UCSD-AML1 (cell line): ENCODE results near the gene GPC2.
A peak's percentile ranks its signal among the peaks of the same experiment; 100 is the strongest.

Source experiments
- DNase-seq: peaks from one replicate; lab custom pipeline; 2025; ENCODE audit not compliant: unreplicated experiment; lab: John Stamatoyannopoulos, UW

GPC2 gene

DNA sequence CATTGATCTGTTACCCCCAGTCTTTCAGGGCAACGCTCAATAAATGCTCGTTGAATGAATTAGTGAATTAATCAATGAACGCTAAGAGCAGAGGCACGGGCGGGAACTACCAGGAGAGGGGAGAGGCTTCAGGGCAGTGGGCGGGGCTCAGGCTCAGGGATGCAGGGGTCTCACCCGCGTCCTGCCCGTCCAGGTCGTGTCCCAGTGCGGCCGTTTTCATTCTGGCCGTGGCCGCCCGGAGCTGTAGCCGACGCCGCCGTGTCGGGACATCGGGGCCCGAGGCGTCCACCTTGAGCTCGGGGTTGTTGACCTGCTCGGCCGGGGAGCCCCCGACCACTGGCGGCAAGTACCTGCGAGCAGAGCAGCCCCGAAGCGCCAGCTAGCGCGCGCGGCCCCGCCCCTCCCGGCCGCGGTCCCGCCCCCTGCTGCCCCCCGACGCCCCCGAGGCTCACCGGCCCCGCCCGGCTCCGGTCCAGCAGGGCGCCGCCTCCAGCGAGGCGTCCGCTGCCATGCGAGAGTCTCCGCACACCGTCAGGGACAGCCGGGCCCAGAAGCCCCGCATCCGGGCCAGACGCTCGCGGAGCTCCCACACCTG lies 6.0 kb downstream of the GPC2 start:
- DNase-seq: no peak

DNA sequence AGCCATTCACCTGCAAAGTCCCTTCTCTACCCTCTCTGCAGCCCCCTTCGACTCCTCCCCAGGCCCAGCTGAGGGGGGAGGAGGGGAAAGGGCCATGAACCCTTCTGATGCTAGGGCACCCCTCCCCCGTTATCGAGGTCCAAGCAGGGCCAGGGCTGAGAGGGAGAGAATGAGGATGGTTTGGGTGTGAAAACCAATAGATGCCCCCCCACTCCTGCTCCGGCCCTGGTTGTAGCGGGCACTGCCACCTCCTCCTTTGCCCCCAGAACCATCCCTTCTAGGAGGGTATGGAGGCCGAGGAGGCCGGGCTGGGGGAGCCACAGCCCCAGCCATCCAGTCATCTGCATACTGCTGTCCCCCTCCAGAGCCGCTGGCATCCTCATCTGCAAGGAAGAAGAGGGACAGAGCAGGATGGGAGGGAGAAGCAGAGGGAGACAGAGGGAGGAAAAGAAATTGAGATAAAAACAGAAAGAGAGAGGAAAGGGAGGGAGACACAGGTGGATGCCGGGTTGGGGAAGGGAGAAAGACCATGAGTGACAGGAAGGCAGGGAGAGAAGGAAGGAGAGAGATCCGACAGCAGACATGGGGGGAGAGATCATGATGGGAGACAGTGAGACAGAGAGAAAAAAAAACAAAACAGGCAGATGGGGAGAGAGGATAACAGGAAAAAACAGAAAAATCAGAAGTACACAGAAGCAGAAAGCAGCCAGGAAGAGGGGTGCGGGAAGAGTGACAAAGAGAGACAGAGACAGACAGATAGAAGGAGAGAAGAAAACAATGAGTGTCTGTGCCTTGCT lies 6.9 kb downstream of the GPC2 start:
- no peak for DNase-seq

DNA sequence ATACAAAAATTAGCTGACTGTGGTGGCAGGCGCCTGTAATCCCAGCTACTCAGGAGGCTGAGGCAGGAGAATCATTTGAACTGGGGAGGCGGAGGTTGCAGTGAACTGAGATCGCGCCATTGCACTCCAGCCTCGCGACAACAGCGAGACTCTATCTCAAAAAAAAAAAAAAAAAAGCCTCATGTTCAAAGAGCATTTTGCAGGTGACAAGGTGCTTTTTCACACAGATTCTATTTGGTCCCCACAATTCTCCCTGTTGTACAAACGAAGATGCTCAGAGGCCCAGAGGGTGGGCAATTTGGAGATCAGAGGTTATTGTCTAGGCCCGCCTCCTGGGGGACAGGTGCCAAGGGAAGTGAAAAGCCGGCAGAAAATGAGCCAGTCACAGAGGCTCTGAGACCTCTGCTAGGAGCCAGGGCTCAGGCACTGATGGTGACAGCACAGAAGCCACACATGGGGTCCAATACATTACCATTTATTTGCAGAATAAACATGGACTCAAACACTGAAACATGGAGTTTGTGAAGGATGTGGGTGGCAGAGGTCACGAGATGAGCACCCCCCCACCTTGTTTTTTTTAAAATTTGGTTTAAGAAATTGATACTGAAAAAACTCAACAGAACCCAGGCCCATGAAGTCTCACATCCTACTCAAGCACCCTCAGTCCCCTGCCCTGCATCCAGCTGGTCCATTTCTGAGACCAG lies 7.9 kb downstream of the GPC2 start:
- no peak for DNase-seq

DNA sequence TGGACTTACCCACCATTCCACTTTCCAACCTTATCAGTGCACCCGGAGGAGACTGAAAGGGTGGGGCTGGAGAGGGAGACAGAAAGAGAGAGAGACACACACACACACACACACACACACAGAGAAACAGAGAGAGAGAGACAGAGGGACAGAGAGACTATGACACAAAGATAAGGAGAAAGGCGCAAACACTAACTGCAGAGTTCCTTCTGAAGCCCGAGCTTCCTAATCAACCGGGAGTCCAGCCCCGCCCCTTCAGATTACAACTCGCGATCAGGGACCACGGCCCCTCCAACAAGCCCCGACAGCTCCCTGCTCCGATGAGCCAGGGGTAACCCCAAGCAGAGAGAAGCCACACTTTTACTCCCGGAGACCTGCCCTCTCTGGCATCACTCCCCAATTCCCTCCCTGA lies 9.3 kb downstream of the GPC2 start:
- no peak for DNase-seq

DNA sequence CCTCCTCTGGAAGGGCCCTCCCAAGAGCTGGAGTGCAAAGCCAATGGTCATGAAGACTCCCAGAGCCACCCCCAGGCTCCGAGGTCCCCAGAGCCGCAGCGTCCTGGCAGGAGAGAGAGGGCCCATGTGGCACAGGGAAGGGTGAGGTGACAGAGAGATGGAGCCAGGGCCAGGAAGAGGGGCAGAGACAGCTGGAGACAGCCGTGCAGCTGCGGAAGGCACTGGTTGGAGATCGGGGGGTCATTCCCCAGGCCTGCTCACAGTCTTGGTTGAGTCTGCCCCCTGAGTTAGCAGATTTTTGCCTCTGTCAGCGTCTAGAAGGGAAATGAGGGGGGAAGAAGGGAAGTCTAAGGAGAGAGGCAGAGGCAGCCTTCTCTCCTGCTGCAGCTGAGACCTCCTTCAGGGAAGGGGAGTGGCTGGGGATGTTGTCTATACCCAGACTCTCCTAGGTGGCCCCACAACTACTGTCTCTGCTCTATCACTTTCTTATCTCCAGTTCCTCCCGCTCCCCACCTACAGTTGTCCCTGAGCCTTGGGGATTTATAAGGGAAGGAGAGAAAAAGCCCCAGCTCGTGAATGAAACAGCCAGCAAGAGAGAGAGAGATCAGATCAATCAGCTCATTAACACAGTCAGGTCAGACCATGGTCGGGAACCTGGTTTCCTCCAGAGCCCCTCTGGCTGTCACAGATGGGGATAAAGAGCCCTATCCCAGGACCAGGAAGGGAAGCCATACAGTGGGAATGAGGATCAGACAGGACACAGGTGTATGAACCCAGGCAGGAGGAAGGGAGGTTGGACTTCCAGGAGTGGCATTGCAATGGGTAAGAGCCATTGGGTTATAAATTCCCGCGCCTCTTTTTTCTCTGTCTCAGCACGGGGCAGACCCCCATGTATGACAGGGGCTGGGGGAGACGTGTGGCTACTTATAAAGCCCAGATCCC lies 9.9 kb downstream of the GPC2 start:
- DNase-seq: no peak

DNA sequence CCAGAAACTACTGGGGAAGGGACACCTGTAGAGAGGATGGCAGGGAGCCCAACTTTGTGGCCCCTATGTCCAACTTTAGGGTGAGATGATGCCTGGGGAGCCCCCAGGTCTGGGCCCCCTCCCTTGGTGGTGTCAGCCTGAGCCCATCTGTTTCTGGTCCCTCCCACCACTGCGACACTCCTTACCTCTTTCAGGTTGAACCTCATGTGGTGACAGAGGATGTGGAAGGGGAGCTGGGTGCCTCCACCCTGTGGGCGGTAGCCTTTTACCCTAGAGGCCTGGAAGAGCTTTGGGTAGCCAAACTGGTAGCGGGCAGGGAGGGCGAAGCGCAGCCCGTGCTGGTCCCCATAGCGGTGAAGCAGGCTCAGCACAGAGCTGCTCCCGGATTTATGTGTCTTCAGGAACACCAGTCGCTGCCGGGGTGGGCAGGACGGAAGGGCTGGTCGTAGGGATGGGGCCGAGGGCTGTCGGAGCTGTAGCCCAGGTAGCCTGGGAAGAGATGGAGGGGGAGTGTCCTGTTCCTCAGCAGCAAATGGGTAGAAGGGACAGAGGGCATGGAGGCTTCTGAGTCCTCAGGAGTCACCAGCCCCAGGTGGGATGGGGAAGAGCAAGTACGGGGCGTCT lies 10.8 kb downstream of the GPC2 start:
- DNase-seq: no peak

DNA sequence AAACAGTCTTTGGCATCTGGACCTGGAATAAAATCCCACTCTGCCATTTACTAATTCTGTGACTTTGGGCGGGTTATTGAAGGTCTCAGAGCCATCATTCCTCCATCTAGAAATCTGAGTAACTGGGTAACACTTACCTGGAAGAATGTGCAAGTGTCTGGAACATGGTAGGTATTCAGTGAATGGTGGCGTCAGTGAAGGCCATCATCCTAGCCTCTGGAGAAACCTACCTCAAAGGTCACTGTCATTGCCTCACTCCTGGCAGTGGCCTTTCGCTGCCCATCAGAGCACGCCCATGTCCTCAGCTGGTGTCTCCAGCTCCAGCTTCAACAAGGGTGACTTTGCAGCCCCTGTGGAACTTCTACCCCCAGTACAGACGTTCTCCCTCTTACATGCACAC lies 13.3 kb downstream of the GPC2 start:
- no peak for DNase-seq

DNA sequence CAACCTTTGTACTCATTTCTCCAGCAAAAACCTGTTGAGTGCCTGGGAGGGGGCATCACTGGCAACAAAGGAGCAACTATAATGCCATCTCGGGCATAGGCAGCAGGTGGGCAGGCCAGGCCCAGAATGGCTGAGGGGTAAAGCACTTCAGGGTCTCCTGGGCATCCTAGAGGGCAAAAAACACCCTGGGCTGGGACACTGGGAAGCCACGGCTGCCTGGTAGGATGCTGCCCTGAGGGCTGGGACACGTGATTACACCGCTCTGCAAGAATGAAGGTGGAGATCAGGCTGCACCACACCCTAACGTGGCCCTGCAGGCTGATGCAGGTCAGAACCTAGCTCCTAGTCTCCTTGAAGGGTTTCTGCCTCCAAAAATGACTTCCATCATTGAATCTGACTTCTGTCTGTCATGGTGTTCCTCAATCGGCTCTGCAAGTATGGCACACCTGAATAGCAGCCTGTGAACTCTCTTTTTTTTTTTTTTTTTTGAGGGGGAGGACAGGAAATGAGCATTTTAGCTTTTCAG lies 14.1 kb downstream of the GPC2 start:
- no peak for DNase-seq

DNA sequence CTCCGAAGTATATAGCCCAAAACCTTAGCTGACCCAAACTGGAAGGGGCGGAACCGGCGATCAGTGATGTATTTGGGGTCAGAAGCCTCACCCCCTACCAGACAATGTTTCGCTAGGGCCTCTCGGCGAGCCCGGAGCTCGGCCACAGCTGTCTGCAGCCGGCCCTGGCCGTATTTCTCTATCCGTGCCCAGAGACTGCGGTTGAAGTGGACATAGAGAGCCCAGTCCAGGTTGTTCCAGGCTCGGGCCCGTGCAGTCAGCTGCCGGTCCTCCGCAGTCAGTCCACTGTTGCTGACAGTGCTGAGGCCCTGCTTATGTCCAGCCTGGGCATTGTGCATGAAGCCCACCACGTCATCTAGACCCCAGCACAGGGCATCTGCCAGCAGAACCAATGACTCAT lies 17.1 kb downstream of the GPC2 start:
- DNase-seq: no peak

DNA sequence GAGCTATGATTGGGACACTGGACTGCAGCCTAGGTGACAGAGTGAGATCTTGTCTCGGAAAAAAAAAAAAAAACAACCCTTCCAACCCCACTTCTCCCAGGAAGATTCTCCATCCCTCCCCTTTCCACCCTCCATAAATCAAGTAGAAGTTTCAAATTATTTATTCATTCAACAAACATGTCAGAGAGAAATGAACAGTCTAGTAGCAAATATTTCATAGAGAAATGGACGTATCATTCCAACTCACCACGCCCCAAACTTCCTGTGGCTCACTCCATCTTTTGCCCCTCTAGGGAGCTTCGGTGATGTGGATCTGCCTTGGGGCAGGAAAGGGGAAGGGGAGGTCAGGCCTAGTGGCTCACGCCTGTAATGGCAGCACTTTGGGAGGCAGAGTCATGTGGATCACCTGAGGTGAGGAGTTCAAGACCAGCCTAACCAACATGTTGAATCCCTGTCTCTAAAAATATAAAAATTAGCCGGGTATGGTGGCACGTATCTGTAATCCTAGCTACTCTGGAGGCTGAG lies 18.0 kb downstream of the GPC2 start:
- DNase-seq: no peak

DNA sequence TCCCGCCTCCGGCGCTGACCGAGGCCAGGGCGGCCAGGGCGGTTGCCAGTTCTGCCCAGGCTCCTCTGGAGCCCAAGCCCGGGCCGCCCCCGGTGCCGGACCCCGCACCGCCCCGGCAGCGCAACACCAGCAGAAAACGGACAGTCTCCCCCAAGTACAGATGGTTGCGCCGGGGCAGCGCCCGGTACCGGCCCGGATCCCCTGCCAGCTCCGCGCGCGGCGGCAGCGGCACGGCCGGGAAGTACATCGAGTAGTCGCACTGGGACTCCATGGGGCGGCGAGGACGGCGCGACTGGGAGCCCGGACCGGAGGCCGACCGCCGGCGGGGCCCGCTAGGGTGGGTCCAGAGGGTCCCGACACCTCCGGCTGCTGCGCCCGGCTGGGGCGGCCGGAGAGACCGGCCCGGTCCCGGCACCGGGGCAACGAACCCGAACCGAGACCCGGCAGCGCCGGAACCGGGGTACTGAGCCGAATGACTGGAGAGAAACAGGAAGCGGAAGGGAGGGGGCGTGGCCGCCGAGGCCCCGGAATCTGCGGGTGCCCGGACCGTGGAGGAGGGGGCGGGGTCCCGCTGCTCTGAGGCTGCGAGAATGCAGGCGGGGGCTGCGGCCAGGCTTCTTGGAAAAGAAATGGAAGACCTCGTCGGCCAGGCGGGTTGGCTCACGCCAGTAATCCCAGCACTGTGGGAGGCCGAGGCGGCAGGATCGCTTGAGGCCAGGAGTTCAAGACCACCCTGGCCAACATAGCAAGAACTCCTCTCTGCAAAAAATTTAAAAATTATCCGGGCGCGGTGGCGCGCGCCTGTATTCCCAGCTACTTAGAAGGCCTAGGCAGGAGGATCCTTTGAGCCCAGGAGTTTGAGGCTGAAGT lies 18.7 kb downstream of the GPC2 start, which contains the start of gene TRAPPC14:
TRAPPC14 (minus strand) TSS at position 495 of the 870 bp plus-strand sequence; CDS start at position 271, 224 bp downstream.
- DNase-seq: peak; percentile 86

DNA sequence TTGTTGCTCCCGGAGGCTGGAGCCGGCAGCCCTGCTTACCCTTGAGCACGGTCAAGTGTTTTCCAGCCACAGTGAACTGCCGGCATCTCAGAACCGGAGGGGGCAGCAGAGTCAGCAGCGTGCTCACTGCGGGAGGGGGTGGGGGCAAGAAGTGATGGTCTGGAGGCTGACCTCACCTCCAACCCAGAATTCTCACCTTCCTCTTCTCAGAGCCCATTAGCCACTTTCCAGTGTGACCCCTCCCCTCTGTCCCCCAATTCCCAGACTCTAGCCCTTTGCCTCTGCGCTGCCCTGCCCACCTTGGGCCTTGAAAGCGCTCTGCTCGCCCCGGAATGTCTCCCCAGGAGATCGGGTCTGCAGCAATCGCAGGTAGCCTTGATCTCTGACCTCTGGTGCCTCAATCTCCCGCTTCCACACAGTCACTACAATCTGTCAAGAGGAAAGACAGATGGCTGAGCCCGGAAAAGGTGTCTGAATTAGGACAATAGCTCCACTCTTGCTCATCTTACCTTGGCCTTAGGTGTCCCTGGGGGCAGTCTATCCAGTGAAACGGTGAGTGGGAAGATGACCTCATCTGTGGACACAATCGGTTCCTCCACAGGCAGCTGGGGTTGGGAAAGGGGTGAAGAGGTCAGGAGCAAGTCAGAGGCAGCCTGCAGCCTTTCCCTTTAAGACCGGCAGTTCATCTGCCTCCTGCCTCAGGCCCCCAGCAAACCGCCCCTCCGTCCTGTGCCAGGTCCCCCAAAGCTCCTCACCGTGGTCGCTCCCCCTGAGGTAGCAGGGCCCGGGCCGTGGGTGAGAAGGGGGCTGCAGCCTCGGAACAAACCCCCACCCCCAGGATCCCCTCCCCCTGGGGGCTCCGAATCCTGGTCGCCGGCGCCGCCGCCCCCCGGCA lies 19.6 kb downstream of the GPC2 start:
- DNase-seq: no peak

DNA sequence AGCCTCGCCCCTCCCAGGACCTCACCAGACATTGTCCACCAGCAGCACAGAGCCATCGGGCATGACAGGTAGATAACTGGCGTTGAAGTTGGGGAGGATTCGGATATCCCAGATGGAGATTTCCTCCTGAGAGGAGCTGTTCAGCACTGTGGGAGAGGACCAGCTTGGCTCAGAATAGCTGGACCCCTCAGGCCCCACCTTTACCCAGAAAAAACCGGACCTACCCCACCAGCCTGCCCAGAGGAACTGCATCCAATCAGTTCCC lies 20.2 kb downstream of the GPC2 start:
- DNase-seq: no peak

DNA sequence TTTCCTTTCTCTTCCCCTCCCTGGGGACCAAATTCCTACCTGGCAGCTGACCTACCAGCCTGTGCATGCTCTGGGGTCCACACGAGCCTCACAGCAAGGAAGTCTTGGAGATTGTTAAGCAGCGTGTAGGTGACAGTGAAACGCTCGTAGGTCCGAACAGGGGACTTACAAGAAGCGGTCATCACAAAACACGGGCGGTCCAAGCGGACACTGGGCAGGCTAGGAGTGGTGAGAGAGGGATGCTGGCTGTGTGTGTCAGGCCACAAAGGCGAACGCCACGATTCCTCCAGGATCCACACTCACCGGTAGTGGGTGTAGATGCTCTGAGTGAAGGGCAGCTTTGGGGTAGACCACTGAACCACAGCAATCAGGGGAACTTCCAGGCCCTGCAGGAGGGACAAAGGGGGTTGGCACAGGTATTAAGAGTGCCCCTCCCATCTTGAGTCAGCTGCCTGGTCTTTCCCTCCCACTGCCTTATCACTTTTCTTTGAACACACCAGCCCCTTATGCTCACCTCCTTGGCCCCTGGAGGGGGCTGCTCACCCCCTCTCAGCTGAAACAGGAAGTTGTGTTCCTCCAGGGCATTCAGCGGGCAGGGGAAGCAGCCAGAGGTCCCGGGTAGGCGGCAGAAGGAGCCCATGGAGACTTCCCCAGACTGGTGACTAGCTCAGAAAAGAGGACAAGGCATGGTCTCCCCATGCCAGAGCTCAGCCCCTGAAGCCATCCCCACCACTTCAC lies 20.7 kb downstream of the GPC2 start:
- peak; percentile 11 for DNase-seq

DNA sequence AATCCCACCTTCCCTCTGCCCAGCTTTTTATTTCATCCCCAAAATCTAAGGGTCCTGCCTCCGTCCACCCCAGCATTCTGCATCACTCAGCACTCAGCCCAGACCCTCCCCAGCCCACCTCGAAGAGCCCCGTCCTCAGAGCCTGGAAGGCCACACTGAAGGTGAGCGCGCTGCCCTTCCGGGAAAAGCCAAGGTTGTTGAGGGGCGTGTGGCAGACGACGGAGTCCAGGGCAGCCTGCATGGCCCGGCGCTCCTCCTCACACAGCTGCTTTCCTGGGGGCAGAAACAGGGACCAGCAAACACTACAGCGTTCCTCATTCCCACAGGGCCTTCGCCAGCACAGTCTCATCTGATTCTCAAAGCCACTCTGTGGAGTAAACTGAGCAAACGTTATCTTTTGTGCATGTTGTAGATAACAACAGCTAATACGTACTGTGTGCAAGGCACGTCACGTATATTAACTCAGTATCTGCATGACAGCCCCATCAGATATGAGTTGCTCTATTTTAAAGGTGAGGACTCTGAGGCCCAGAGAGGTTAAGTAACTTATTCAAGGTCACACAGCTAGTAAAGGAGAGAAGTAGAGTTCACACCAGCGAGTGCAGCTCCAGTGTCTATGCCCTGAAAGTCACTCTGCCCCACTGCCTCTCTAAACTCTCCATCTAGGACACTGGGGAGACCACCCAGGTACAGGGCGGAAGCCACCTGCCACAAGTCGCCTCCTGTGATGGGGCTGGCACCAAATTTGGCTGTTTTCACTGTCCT lies 21.4 kb downstream of the GPC2 start:
- no peak for DNase-seq

DNA sequence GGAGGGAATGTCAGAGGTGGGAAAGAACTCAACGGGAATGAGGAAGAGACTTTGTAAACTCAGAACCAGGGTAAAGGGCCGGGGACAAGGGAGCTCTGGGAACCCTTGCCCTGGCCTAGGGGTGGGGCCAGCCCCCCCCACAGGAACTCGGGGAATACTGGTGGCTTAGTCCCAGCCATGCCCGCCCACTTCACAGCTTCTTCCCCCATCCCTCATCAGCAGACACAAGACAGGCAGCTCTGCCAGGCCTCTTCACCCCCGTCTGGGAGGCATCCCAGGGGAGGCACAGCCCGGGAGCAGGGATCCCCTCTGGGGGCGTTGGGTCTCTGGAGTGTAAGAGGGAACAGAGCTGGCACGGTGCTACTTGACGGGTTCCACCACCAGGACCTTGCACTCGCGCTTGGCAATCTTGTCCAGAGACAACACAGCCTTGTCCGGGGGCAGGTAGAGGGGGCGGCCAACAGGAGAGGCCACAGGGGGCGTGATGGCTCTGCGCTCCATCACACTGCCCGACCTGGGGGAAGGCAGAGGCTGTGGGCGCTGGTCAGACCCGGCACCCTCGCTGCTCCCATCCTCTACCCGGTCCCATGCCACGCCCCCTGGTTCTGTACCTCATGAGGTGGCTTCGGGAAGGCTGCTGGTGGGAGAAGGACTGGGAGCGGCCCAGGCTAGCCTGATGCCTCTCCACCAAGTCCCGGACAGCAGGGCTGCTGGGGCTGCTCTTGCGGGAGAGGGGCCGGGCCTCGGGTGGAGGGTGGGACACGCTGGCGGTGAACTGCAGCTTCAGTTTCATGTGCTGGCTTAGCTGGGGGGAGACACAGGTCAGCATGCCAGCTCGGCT lies 22.3 kb downstream of the GPC2 start:
- no peak for DNase-seq
